HG03354 (cell line): ENCODE data around the gene MRTFA.
"Not testable (repeated sequence)": the region's sequence is repeated elsewhere in the genome, so short reads cannot be mapped to it uniquely, and the experiment has no call there.

Source experiments
- ATAC-seq: cut with Tn5 transposase; IDR thresholded peaks from one replicate; pipeline ENCODE4 v1.9.1; 2021; ENCODE audit warnings: mild to moderate bottlenecking; ENCODE audit not compliant: unreplicated experiment, poor library complexity, severe bottlenecking

The MRTFA gene

DNA sequence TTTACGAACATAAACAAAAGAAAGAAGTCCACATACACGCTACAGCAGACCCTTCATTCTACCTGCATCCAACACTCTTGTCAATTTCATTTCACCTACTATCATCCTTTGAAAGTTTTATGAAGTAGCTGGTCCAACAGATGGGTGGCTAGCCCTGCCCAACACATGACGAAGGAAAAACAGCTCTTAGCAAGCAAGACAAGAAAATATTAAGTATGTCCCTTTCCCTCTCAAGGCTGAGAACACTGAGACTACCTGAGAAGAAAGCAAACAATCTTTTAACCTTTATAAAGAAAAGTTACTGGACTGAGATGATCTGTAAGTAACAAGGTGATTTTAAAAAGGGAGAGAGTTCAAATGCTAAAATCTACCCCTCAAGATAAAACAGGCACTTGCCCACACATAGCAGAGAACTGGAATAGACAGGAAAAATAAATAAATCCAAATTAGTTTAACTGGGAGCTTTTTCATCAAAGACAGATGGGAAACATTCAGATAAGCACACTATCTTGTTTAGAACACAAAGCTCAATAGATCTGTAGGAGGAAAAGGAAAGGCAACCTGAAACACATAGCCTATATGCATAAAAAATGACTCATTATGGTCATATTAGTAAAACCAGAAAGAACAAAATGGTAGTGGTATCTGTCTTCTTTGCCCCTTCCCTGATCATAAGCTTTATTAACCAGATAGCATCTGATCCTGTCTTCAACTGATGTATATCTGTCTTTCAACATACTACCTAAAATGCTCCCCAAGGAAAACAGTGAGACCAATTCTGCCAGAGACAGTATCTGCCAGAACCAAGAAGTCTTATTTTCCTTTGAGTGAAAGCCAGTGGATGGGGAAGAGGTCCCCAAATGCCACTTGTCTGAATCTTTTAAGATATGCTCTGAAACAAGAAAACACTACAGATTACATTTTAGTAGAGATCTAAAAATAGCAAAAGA lies 104.3 kb downstream of the MRTFA start:
- no peak for ATAC-seq

DNA sequence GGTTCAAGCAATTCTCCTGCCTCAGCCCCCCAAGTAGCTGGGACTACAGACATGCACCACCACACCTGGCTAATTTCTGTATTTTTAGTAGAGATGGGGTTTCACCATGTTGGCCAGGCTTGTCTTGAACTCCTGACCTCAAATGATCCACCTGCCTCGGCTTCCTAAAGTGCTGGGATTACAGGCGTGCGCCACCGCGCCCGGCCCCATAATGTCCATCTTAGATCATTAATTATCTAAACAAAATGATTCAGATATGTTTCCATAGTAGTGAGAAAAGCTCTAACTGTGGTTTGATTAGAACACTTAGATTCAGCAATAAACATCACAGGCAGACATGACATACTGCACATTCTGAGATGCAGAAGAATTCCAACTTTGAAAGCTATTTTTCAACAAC lies 106.1 kb downstream of the MRTFA start:
- not testable (repeated sequence) for ATAC-seq

DNA sequence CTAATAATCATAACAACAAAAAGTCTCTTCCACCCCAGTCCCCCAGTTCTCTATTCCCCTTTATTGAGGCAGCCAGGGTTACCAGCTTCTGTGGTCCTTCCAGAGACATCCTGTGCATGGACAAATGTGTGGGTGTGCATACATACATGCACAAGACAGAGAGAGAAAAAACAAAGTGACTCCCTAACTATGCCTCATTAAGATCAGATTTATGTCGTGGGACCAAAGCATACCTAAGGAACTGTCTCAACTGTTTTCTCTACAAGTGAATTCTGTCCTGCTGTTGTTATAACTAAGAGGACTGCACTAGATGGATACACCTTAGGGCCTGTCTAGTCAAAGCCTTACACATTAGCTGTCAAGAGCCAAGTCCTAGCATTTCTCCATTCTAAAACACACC lies 106.7 kb downstream of the MRTFA start:
- ATAC-seq: no peak

DNA sequence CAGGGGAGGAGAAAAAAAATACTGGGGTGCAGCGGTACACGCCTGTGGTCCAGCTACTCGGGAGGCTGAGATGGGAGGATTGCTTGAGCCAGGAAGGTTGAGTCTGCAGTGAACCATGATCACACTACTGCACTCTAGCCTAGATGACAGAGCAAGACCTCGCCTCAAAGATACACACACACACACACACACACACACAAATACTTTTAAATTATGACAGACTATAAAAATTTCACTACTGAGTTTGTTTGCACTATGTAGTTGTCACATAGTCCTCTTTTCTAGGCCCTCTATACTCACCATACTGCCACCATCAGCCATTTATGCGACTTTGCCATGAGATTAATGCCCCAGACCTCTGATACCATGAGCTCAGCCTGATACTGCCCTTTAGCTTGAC lies 109.6 kb downstream of the MRTFA start:
- ATAC-seq: no peak

DNA sequence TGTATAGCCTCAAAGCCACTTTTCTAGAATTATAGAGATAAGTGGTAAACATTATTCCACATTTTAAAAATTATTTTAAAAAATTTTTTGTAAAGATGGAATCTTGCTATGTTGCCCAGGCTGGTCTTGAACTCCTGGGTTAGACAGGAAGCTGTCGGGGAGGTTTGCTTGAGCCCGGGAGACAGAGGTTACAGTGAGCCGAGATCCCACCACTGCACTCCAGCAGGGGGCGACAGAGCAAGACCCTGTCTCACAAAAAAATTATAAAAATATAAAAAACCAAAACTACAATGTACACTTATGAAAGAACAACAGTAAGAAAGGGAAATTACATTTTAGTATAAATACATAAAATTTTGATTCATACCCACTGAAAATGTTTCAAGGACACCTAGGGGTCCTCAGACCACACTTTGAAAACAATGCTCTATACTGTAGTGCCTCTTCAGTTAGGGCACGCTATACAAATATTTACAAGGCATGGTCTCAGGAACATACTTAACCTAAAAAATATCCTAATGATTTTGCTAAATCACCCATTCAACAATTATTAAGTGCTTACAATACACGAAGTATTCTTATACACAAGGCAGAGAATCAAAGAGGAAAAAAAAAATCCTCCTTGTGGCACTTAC lies 111.2 kb downstream of the MRTFA start:
- ATAC-seq: no peak

DNA sequence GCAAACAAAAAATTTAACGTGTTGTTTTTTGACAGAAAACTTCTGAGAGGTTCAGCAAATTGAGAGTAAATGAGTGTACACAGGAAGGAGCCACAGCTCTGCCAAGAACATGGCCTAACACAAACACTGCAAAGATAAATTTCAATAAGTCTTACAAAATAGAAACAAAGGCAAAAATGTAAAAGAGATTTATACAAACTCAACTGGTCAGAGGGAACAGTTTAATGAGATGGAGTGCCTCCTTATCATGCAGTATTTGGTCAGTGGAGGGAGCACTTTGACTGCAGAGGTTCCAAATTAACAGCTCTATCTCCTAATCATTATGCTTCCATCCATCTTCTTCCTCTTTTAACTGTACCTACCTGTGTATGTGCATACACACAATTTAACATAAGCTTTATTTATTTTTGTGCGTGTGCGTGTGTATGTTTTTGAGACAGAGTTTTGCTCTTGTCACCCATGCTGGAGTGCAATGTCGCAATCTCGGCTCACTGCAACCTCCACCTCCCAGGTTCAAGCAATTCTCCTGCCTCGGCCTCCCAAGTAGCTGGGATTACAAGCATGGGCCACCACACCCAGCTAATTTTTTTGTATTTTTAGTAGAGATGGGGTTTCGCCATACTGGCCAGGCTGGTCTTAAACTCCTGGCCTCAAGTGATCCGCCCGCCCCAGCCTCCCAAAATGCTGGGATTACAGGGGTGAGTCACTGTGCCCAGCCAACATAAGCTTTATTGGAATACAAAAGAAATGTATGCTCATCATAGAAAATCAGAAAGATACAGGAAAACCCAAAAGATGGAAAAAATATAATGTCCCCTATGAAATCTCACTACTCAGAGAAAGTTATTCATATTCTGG lies 111.9 kb downstream of the MRTFA start:
- no peak for ATAC-seq

DNA sequence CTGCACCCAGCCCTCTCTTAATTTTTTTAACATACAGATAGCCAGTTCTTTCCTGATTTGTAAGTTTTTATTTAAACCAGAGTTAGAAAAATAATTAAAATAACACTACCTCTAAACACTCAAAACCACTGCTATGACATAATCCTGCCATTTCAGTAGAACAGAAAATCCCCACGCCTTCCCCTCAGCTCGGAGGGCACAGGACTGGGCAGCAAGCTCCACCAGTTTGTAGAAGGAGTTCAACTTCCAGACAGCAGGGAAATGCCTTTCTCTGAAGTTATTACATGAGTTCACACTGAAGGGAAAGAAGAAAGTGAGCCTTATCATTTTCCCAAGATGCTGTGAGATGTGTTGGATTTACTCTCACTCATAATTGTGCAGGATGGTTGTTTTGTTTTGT lies 114.4 kb downstream of the MRTFA start:
- ATAC-seq: no peak

DNA sequence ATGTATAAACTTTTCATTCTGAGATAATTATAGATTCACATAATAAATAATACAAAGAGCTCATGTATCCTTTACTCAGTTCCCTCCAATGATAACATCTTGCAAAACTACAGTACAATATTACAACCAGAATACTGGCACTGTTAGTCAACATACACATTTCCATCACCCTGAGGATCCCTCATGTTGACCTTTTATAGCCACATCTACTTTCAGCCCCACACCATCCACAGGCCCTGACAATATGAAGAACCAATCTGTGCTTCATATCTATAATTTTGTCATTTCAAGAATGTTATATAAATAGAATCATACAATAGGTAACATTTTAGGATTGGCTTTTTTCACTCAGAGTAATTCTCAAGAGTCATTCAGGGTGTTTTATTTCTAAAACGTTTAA lies 115.5 kb downstream of the MRTFA start:
- ATAC-seq: no peak

DNA sequence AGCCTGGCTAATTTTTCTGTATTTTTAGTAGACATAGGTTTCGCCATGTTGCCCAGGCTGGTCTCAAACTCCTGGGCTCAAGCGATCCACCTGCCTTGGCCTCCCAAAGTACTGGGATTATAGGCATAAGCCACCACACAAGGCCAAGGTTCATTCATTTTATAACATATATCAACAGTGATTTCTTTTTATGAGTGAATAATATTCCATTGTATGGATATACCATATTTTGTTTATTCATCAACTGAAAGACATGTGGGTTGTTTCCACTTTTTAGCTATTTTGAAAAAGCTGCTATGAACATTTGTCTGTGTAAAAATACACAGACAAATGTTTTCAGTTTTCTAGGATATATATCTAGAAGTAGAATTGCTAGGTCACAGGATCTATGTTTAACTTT lies 116.0 kb downstream of the MRTFA start:
- no peak for ATAC-seq

DNA sequence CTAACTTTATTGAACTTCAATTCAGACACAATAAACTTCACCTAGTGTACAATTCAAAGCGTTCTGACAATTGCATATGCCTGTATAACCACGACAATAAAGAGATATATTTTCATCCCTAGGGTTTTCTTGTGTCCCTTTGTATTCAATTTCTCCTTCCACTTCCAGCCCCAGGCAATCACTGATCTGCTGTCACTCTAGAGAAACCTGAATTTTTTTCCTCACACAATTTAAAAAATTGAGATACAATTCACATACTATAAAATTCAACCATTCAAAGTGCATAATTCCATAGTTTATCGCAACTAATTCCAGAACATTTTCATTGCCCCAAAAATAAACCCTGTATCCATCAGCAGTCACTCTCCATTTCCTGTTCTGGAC lies 116.6 kb downstream of the MRTFA start:
- no peak for ATAC-seq

DNA sequence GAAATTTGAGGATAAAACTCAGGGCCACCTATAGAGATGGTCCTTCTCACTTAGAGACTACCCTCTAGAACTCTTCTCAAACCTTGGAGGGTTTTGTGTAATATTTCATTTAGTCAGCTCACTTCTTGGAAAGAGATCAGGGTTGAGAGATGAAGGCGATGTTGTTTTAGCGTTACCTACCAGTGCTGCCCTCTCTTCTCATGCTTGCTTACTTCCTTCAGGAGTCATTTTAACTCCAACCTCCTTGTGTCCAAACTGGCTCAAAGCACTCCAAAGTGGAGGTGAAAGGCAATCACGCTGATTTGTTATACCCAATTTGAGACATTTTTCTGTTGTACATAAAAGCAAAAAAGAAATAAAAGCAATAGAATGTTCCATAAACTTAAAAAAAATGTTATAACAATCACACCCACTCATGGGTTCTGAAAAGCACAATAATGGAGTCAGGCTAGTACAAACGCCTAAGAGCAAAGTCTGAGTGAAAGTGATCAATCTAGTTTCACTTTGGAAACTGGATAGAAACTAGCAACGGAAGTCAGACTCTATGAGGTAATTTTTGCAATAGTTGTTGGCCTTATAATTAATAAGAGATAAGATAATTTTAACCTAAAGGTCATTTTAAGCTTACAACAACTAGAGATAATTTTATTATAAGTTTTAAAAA lies 117.1 kb downstream of the MRTFA start:
- ATAC-seq: peak; percentile 45

DNA sequence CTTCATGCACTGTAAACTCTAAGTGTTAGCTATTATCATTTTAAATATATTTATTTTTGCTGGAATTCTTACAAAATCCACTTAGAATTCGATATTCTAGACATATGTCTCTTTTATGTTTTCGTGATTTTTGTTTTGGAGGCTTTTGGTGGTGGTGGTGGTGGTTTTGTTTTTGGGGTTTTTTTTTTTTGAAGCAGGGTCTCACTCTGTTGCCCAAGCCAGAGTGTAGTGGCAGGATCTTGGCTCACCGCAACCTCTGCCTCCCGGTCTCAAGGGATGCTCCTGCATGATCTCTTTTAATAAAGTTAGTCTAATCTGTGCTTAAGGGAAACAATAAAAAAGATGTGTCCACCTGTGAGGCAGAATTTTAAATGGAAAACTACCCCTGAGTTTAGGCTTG lies 117.7 kb downstream of the MRTFA start:
- ATAC-seq: no peak

DNA sequence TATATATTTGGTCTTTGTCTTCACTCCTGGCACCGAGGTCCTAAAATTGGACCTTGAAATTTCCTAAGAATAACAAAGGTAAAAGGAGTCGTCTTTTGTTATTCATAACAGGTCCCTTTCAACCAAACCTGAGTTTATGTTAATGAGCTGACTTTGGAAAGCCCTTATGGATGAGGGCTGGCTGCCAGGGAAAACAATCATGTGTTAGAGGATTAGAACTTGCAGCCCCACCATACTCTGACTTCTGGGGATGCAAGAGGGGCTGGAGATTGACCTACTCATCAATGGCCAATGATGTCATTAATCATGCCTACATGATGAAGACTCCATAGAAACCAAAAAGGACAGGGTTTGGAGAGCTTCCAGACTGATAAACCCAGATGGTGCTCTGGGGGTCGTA lies 118.9 kb downstream of the MRTFA start:
- no peak for ATAC-seq

DNA sequence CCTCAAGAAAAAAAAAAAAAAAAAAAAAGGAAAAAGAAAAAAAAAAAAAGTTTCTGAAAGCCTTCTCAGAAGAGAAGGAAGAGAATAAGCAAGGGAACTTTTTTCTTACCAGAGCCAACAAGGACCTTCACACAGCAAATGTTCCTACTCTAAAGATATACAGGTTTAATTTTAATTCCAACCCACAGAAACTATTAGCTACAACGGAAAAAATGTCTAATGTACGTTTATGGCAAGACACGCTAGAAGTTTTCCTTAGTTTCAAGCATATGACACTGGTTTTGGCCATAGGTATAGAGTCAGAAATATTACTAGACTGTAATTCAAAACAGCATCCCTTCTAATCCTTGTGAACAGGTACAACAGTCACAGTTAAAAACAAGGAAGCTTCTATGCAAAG lies 120.1 kb downstream of the MRTFA start:
- ATAC-seq: no peak

DNA sequence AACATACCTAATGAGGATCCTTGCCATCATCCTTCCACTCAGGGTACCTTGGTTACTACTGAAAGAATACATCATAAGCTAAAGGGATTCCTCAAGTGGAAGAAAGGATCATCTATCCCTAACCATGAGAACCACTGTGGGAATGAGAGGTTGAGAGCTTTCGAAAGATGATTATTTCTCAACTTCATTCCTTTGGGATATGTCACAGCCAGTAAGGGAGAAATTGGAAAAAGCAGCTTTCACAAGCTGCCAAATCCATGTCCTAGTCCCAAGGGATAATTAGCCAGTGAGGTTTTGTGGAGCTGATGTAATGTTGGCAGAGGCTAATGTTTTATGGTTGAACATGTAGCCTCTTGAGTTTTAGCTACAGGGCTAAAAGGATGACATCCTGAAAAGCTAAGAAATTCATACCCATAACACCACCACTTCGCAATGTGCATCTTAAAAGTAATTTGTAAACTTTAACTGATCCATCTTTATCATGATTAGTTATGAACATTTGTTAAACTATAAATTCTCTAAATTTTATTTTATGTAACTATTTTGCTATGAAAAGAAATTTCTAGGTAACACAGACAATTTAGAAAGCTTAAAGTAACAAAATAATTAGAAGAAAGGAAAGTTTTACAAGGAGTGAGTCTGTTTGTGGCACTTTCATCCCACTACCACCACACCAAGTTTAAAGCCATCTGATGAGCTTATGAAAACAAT lies 123.9 kb downstream of the MRTFA start:
- no peak for ATAC-seq

DNA sequence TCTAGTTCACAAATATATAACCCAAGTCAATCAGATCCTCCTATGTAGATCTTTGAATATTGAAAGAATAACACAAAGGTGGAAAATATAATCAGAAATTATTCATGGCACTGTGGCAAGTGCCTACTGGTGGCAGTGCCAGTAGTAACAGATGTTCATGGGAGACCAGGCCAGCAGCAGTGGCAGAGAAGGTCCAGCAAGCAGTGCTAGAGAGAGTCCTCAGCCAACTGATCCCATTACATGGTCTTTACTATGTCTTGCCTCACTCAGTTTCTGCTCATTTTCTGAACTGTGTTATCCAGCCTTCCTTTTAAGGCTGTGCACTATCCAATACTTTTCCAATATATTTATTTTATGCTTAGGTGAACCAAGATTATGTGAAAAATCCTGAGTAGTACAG lies 124.9 kb downstream of the MRTFA start:
- no peak for ATAC-seq

DNA sequence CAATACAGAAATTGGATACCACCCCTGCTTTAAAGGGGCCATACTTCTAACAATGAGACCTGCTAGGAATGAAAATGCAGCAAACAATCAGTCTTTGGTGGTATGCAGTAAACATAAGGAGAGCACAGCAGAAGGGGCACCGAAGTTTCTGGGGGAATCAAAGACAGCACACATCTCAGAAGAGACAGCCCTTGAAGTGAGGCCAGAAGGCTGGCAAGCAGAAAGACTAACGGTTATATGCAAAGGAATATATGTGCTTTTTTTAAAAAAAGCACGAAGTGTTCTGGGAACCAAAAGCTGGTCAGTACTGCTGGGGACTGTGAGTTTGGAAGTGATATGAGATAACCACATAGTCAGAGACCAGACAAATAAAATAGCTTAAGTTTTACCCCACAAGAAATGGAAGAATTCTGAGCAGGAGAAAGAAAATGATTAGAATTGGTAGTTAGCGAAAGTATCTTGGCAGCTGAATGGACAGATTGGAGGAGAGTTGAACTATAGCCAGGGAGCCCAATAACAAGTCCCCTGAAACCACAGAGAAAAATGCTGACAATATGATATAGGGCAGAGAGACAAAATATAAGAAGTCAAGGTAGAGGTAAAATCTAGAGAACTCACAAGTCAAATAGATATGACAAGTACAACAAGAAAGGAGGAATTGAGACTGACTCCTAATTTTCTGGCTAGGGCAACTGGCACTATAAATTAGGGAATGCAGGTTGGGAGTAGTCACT lies 125.7 kb downstream of the MRTFA start:
- no peak for ATAC-seq

DNA sequence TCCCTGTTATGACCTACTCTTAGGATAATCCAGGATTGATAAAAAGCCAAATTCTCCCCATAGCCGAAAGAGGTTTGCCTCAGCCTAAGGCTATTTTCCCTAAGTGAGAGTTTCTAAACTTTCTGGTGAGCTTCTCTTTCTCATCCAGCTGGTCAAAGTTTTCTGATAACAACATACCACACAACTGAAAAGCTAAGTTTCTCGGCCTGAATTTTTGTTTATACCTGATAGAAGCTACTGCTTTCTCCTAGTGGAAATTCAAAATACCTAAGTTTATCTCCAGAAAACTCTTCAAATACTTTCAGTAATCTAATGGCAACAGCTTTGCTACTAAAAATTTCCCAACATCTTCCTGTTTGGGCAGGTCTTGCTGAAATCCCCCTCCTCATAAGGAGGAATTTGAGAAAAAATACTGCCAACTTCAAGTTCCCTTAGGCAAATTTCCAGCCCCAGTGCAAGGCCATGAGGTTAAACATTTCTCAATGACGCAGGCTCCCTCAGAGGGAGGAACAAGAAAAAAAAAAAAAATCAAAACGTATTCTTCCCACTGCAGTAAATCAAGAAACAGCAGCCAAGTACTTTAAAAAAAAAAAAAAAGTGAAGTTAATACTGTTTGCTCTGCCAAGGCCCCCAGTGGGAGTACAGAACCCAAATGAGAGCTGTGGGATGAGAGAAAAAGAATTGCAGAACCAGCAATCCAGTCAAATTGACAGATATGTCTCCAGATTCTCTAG lies 127.0 kb downstream of the MRTFA start:
- ATAC-seq: no peak
